Mesendoderm (in vitro differentiated cells): ENCODE measurements around the gene NDST3.

Experiments
- DNase-seq: peaks from one replicate; pipeline ENCODE4 v3.0.0; 2013
- H2AK5ac ChIP-seq: 2 replicates; pipeline ENCODE4 v1.6.1; 2013; ENCODE audit warnings: low read length, inconsistent platforms
- H2BK120ac ChIP-seq: 2 replicates; pipeline ENCODE4 v1.6.1; 2013; ENCODE audit warnings: low read depth, mild to moderate bottlenecking, low read length, moderate library complexity, mixed read lengths
- H2BK15ac ChIP-seq: replicated peaks from 2 replicates; pipeline ENCODE4 v1.6.1; 2013; ENCODE audit warnings: low read depth, mild to moderate bottlenecking, moderate library complexity
- H2BK5ac ChIP-seq: 2 replicates; pipeline ENCODE4 v1.6.1; 2013; ENCODE audit warnings: low read length, inconsistent platforms
- H3K18ac ChIP-seq: 2 replicates; pipeline ENCODE4 v1.6.1; 2013; ENCODE audit warnings: mild to moderate bottlenecking, low read length, mixed read lengths
- H3K23ac ChIP-seq: one replicate; pipeline ENCODE4 v1.6.1; 2013; ENCODE audit warnings: low read length
- H3K27ac ChIP-seq: 2 replicates; pipeline ENCODE4 v1.5.1; 2013; ENCODE audit warnings: low read depth, mild to moderate bottlenecking, inconsistent platforms, low read length, moderate library complexity
- H3K27me3 ChIP-seq: 2 replicates; pipeline ENCODE4 v1.6.1; 2013; ENCODE audit warnings: low read length, control low read depth, mild to moderate bottlenecking, inconsistent platforms; ENCODE audit not compliant: insufficient read depth, poor library complexity
- H3K36me3 ChIP-seq: 2 replicates; pipeline ENCODE4 v1.6.1; 2013; ENCODE audit warnings: low read length, inconsistent platforms; ENCODE audit not compliant: control insufficient read depth, insufficient read depth
- H3K4ac ChIP-seq: one replicate; pipeline ENCODE4 v1.6.1; 2013; ENCODE audit warnings: low read depth, mild to moderate bottlenecking, low read length, moderate library complexity
- H3K4me1 ChIP-seq: 2 replicates; pipeline ENCODE4 v1.6.1; 2013; ENCODE audit warnings: low read depth, low read length, inconsistent platforms; ENCODE audit not compliant: control insufficient read depth
- H3K4me2 ChIP-seq: 2 replicates; pipeline ENCODE4 v1.6.1; 2013; ENCODE audit warnings: low read length
- H3K4me3 ChIP-seq: 2 replicates; pipeline ENCODE4 v1.5.1; 2013; ENCODE audit warnings: mild to moderate bottlenecking, low read length
- H3K56ac ChIP-seq: one replicate; pipeline ENCODE4 v1.6.1; 2013; ENCODE audit warnings: low read length
- H3K79me1 ChIP-seq: 2 replicates; pipeline ENCODE4 v1.6.1; 2013; ENCODE audit warnings: low read length, inconsistent platforms
- H3K79me2 ChIP-seq: 2 replicates; pipeline ENCODE4 v1.6.1; 2013; ENCODE audit warnings: mild to moderate bottlenecking, low read length; ENCODE audit not compliant: control insufficient read depth, insufficient read depth
- H3K9ac ChIP-seq: 2 replicates; pipeline ENCODE4 v1.6.1; 2013; ENCODE audit warnings: low read length, inconsistent platforms
- H4K5ac ChIP-seq: one replicate; pipeline ENCODE4 v1.6.1; 2013; ENCODE audit warnings: low read length
- H4K8ac ChIP-seq: one replicate; pipeline ENCODE4 v1.6.1; 2013; ENCODE audit warnings: low read depth, mild to moderate bottlenecking, control low read depth, low read length, moderate library complexity
- WGBS: extraction: QIAGEN DNeasy Blood & Tissue Kit; methylation state at CpG from one replicate; pipeline ENCODE4 v1.1.7; 2013; ENCODE audit warnings: low lambda C conversion rate, missing lambda C conversion rate; ENCODE audit not compliant: insufficient coverage; ENCODE audit errors: extremely low coverage; 5-methylcytosine and 5-hydroxymethylcytosine counted together

Gene NDST3

GRCh38 chr4:118190903-118191302, 156.6 kb downstream of the NDST3 start:
- H3K27ac ChIP-seq: no peak overlapping the region
- H3K18ac ChIP-seq: no peak overlapping the region
- no peak overlapping the region for H2BK15ac ChIP-seq
- H3K4me1 ChIP-seq: no peaks in the 10 kb centered on the region
- no peak overlapping the region for H3K4me2 ChIP-seq
- no peaks in the 10 kb centered on the region for H3K79me2 ChIP-seq
- no peak for DNase-seq
- H4K8ac ChIP-seq: no peak overlapping the region
- no peak overlapping the region for H2BK5ac ChIP-seq
- no peak overlapping the region for H3K4me3 ChIP-seq
- no peak overlapping the region for H2BK120ac ChIP-seq
- H3K23ac ChIP-seq: no peak overlapping the region
- H2AK5ac ChIP-seq: no peak overlapping the region
- H3K36me3 ChIP-seq: no peaks in the 10 kb centered on the region
- H3K27me3 ChIP-seq: no peaks in the 10 kb centered on the region
- H3K4ac ChIP-seq: no peak overlapping the region
- WGBS: 100% methylated on average over 1 of the region's 2 CpGs
- no peak overlapping the region for H4K5ac ChIP-seq
- H3K9ac ChIP-seq: no peak overlapping the region
- no peaks in the 10 kb centered on the region for H3K79me1 ChIP-seq
- H3K56ac ChIP-seq: no peak overlapping the region

DNA sequence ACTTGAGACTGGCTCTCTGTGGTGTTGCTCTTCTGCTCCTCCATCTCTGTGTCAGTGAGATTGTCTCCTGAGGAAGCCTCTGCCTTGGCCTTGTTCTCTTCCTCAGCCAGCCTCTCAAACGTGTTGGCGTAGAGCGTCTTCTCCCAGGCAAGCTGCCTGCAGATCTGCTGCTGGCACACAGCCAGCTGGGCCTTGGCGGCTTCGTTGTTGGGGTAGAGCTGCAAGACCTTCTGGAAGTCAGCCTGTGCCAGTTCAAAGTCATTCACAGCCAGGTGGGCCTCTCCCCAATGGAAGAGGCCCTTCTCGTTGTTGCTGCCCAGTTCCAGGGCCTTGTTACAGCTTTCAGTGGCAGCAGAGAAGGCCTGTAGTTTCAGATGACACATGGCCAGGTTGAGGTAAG, 159.1 kb downstream of the NDST3 start:
- Histone ChIP-seq H3K18ac (no peak overlapping the region), H3K27me3 (no peaks in the 10 kb centered on the region), H3K4me3 (no peak overlapping the region), H3K23ac (no peak overlapping the region), H2BK5ac (no peak overlapping the region), H4K5ac (no peak overlapping the region), H4K8ac (no peak overlapping the region), H3K79me1 (no peaks in the 10 kb centered on the region), H3K79me2 (no peaks in the 10 kb centered on the region), H2BK120ac (no peak overlapping the region), H3K4me2 (no peak overlapping the region), H2BK15ac (no peak overlapping the region), H3K36me3 (no peaks in the 10 kb centered on the region), H3K9ac (no peak overlapping the region), H3K56ac (no peak overlapping the region), H3K27ac (no peak overlapping the region), H3K4me1 (no peaks in the 10 kb centered on the region), H3K4ac (no peak overlapping the region), H2AK5ac (no peak overlapping the region)
- no peak for DNase-seq
- no CpG with 5 or more reads among the region's 6 CpGs for WGBS

- Histone ChIP-seq H3K23ac (no peak overlapping the region), H2BK120ac (no peak overlapping the region), H3K4ac (no peak overlapping the region), H3K56ac (no peak overlapping the region), H3K79me2 (no peaks in the 10 kb centered on the region), H3K36me3 (no peaks in the 10 kb centered on the region), H3K27me3 (no peaks in the 10 kb centered on the region), H3K9ac (no peak overlapping the region), H2AK5ac (no peak overlapping the region), H2BK15ac (no peak overlapping the region), H3K4me1 (no peaks in the 10 kb centered on the region), H3K4me2 (no peak overlapping the region), H3K4me3 (no peak overlapping the region), H4K5ac (no peak overlapping the region), H2BK5ac (no peak overlapping the region), H3K79me1 (no peaks in the 10 kb centered on the region), H3K18ac (no peak overlapping the region), H4K8ac (no peak overlapping the region), H3K27ac (no peak overlapping the region)
- no peak for DNase-seq
- no CpG with 5 or more reads among the region's 2 CpGs for WGBS
Measured at GRCh38 chr4:118206627-118207026, 172.3 kb downstream of the NDST3 start.

- no peak overlapping the region for H3K4me3 ChIP-seq
- H3K18ac ChIP-seq: no peak overlapping the region
- no peak overlapping the region for H3K4me2 ChIP-seq
- no peaks in the 10 kb centered on the region for H3K36me3 ChIP-seq
- WGBS: no CpG with 5 or more reads among the region's 3 CpGs
- no peak overlapping the region for H2BK120ac ChIP-seq
- H2AK5ac ChIP-seq: no peak overlapping the region
- no peaks in the 10 kb centered on the region for H3K79me1 ChIP-seq
- no peak overlapping the region for H3K4ac ChIP-seq
- no peaks in the 10 kb centered on the region for H3K27me3 ChIP-seq
- no peak overlapping the region for H3K56ac ChIP-seq
- no peak overlapping the region for H4K8ac ChIP-seq
- no peaks in the 10 kb centered on the region for H3K79me2 ChIP-seq
- no peak overlapping the region for H3K23ac ChIP-seq
- DNase-seq: no peak
- H4K5ac ChIP-seq: no peak overlapping the region
- H3K4me1 ChIP-seq: no peaks in the 10 kb centered on the region
- H3K27ac ChIP-seq: no peak overlapping the region
- H2BK5ac ChIP-seq: no peak overlapping the region
- H3K9ac ChIP-seq: no peak overlapping the region
- no peak overlapping the region for H2BK15ac ChIP-seq
Measured at GRCh38 chr4:118213101-118213500, 178.8 kb downstream of the NDST3 start.

GRCh38 chr4:118215826-118216225, 181.5 kb downstream of the NDST3 start:
- Histone ChIP-seq H2BK15ac (no peak overlapping the region), H2BK5ac (no peak overlapping the region), H3K23ac (no peak overlapping the region), H3K27me3 (no peaks in the 10 kb centered on the region), H3K79me2 (no peaks in the 10 kb centered on the region), H3K56ac (no peak overlapping the region), H3K79me1 (no peaks in the 10 kb centered on the region), H3K36me3 (no peaks in the 10 kb centered on the region), H2AK5ac (no peak overlapping the region), H3K27ac (no peak overlapping the region), H3K4me1 (no peaks in the 10 kb centered on the region), H3K4me2 (no peak overlapping the region), H4K5ac (no peak overlapping the region), H3K4ac (no peak overlapping the region), H3K18ac (no peak overlapping the region), H4K8ac (no peak overlapping the region), H3K9ac (no peak overlapping the region), H3K4me3 (no peak overlapping the region), H2BK120ac (no peak overlapping the region)
- no peak for DNase-seq
- WGBS: no CpG with 5 or more reads among the region's 2 CpGs

DNA sequence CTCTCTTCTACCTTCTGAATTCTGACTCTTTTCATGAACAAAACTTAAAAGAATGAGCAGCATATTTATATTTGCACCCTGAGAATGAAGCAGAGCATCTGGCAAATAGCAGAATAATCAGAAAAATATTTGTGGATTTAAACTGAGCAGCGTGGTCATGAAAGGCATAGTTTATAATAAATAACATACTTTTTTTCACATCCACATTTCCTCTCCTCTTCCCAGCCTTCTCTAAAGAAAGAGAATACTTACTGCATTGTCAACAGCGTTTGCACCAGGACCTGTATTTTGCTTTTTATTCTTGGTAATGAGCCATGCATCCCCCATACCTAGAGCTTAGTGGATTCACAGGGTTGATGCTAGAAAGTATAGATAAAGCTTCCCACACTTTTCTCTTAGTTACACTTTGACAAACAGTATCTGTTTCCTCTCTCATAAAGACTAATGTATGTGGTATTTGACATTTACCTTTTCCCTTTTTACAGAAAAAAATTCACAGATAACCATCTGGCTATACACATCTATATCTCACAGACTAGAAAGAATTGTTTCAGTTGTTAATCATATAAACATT, 187.0 kb downstream of the NDST3 start:
- Histone ChIP-seq H3K36me3 (no peaks in the 10 kb centered on the region), H3K4ac (no peak overlapping the region), H2BK120ac (no peak overlapping the region), H2AK5ac (no peak overlapping the region), H3K4me2 (no peak overlapping the region), H4K5ac (no peak overlapping the region), H3K23ac (no peak overlapping the region), H3K9ac (no peak overlapping the region), H3K27ac (no peak overlapping the region), H2BK5ac (no peak overlapping the region), H3K4me3 (no peak overlapping the region), H3K4me1 (no peaks in the 10 kb centered on the region), H3K79me1 (no peaks in the 10 kb centered on the region), H4K8ac (no peak overlapping the region), H3K18ac (no peak overlapping the region), H3K79me2 (no peaks in the 10 kb centered on the region), H3K56ac (no peak overlapping the region), H3K27me3 (no peaks in the 10 kb centered on the region), H2BK15ac (no peak overlapping the region)
- no peak for DNase-seq
- no CpG with 5 or more reads among the region's 2 CpGs for WGBS
